GM12891 (cell line): ENCODE measurements around the gene MYOM1.

Experiments
- POLR2A ChIP-seq: IDR thresholded peaks from 2 replicates; pipeline ENCODE4 v1.6.1; 2011; ENCODE audit warnings: low read depth, low read length, control low read depth
- POLR2AphosphoS5 ChIP-seq: IDR thresholded peaks from 2 replicates; pipeline ENCODE4 v1.6.1; 2011; ENCODE audit warnings: low read depth, low read length, control low read depth
- POU2F2 ChIP-seq: IDR thresholded peaks from 2 replicates; pipeline ENCODE4 v1.6.1; 2011; ENCODE audit warnings: low read depth, mild to moderate bottlenecking, control low read depth, low read length, moderate library complexity
- SPI1 ChIP-seq: IDR thresholded peaks from 2 replicates; pipeline ENCODE4 v1.6.1; 2011; ENCODE audit warnings: low read depth, low read length, control low read depth

- TF ChIP-seq POLR2A (no peak), POLR2AphosphoS5 (no peak), POU2F2 (no peak), SPI1 (no peak)
Observed at GRCh38 chr18:3230401-3231334, 10.9 kb upstream of the MYOM1 start.
